ENCODE measurements around the gene POU2AF1.
A peak's percentile ranks its signal among the peaks of the same experiment; 100 is the strongest.
"Not testable (repeated sequence)": the region's sequence is repeated elsewhere in the genome, so short reads cannot be mapped to it uniquely, and the experiment has no call there.

POU2AF1 gene

DNA sequence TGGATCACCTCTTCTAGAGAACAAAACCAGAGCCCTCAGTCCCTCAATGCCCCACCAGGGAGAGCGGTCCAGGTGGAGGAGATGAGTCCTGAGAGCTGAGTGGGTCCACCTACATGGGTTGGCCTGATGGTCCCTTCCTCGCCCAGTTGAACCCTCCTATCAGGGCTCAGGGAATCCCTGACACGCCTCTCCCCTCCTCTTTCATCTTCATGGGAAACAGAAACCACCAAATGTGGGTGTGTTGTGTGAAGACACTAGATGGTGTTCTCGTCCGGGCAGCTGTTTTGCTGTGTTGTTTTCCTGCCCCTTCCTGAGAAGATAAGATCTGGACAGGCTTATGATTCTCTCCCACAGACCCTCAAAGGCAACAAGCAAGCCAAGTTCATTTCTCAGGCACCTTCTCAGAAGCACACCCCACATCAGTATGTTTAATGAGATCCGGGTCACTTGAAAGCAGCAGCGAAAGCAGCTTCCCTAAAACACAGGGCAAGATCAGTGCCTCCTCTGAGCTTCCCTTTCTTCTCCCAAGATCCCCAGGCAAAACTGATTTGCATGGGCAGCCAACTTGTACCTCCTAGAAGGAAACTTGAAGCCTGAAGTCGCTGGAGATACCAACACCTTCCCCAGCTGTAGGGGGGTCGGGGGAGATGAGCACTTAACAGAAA lies 35.3 kb upstream of the POU2AF1 start:
- no peaks in the 10 kb centered on the region for H3K9me3 Mint-ChIP-seq
- H3K4me1 Mint-ChIP-seq: peaks cover 35% of the 10 kb centered on the region
- H3K36me3 Mint-ChIP-seq: no peaks in the 10 kb centered on the region
- peak; percentile 9 for ATAC-seq
- DNase-seq (ENCODE audit: low spot score in 2 of 2): no peak
- H3K4me3 Mint-ChIP-seq: peak overlapping the region; percentile 12
- no peak overlapping the region for H3K27ac Mint-ChIP-seq

- peak; percentile 74 for ATAC-seq
- no peak overlapping the region for H3K27ac Mint-ChIP-seq
These were observed 34.8 kb upstream of the POU2AF1 start for GRCh38 chr11:111413849-111414248.

GRCh38 chr11:111412293-111412692 lies 33.2 kb upstream of the POU2AF1 start:
- H3K4me3 Mint-ChIP-seq: no peak overlapping the region
- no peaks in the 10 kb centered on the region for H3K36me3 Mint-ChIP-seq
- ATAC-seq (no peak), DNase-seq (ENCODE audit: low spot score in 2 of 2) (no peak)
- no peaks in the 10 kb centered on the region for H3K9me3 Mint-ChIP-seq
- no peak overlapping the region for H3K27ac Mint-ChIP-seq
- peaks cover 24% of the 10 kb centered on the region for H3K4me1 Mint-ChIP-seq

More at GRCh38 chr11:111413849-111414248, 34.8 kb upstream of the POU2AF1 start:
- Mint-ChIP-seq H3K4me1 (peaks cover 35% of the 10 kb centered on the region), H3K36me3 (no peaks in the 10 kb centered on the region), H3K9me3 (no peaks in the 10 kb centered on the region), H3K4me3 (peak overlapping the region; percentile 12)
- no peak for DNase-seq (ENCODE audit: low spot score in 2 of 2)

DNA sequence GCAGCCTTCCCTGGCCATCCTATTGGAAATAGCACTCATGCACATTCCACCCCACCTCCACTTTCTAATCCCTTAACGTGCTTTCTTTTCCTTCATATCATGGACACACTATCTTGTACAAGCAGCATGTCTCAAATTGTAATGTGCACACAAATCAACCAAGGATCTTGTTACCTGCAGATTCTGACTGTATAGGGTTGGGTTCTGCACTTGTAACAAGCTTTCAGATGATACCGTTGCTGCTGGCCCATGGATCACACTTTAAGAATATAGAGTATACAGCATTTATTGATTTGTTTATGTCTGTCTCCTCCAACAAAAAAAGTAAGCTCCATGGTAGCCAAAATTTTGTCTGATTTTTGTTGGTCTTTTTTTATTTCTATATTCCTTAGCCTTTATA lies 32.4 kb upstream of the POU2AF1 start:
- no peak overlapping the region for H3K27ac Mint-ChIP-seq
- ATAC-seq: no peak
- no peaks in the 10 kb centered on the region for H3K9me3 Mint-ChIP-seq
- DNase-seq (ENCODE audit: low spot score in 2 of 2): no peak
- H3K36me3 Mint-ChIP-seq: no peaks in the 10 kb centered on the region
- H3K4me1 Mint-ChIP-seq: peaks cover 18% of the 10 kb centered on the region
- no peak overlapping the region for H3K4me3 Mint-ChIP-seq

DNA sequence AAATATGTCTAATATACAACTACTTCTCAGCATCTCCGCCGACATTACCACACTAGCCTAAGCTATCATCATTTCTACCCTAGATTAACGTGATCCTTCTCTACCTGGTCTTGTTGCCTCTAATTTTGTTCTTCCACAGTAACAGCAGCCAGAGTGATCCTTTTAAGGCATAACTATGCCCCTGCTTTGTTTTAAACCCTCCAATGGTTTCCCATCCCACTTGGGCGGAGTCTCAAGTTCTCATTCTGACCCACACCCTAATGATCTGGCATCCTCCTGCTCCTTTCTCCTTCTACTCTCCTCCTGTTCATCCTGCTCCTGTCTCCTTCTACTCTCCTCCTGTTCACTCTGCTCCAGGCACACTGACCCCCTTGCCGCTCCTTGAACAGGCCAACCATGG lies 31.9 kb upstream of the POU2AF1 start:
- Mint-ChIP-seq H3K9me3 (no peaks in the 10 kb centered on the region), H3K4me3 (no peak overlapping the region), H3K4me1 (peaks cover 18% of the 10 kb centered on the region), H3K27ac (no peak overlapping the region), H3K36me3 (no peaks in the 10 kb centered on the region)
- ATAC-seq: no peak
- DNase-seq (ENCODE audit: low spot score in 2 of 2): no peak

DNA sequence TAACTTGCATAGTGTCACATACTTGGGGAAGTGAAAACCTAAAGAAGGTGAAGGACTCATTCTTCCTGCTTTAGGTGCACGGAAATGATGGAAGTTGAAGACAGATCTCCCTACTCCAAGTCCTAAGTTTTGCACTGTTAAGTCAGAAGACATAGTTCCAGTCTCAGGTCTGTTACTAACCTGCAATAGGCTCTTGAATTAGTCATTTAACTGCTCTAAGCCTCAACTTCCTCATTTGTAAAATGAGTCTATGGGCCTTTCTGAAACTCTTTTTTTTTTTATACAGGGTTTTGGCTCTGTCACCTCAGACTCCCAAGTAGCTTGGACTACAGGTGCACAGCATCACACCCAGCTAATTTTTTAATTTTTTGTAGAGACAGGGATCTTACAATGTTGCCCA lies 30.8 kb upstream of the POU2AF1 start:
- H3K27ac Mint-ChIP-seq: no peak overlapping the region
- no peaks in the 10 kb centered on the region for H3K36me3 Mint-ChIP-seq
- DNase-seq (ENCODE audit: low spot score in 2 of 2) (no peak), ATAC-seq (peak; percentile 45)
- H3K4me1 Mint-ChIP-seq: peaks cover 18% of the 10 kb centered on the region
- H3K4me3 Mint-ChIP-seq: no peak overlapping the region
- H3K9me3 Mint-ChIP-seq: no peaks in the 10 kb centered on the region

DNA sequence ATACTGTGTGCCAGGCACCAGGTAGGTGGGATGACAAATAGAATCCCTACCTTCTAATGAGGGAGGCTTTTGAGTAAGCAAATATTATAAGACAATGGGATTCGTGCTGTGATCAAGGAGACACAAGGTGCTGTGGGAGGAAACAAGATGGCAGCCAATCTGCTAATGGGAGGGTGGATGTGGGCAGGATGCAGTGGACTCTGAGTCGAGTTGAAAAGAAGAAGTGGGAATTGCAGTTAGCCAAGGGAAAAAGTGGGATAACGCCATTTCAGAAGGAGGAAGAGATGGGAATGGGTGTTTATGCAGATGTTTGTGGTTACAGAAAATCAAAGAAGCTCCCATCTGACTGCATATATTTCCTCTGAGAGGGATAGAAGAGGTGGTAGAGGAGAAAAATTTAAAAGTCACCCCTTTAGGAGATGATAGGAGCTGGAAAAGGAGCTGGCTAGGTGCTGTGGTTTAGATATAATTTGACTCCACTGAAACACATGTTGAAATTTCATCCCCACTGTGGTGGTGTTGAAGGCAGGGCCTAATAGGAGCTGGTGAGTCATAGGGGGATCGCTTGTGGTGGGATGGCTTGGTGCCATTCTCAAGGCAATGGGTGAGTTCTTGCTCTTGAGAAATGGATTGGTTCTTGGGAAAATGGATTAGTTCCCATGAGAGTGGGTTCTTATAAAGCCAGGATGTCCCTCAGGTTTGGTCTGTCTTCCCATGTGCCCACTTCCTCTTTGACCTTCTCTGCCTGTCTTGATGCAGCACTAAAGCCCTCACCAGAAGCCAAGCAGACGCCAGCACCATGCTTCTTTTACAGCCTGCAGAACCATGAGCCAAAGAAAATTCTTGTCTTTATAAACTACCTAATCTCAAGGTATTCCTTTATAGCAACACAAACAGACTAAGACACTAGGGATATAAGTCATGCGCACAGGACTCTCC lies 30.0 kb upstream of the POU2AF1 start:
- H3K4me1 Mint-ChIP-seq: peaks cover 9% of the 10 kb centered on the region
- no peaks in the 10 kb centered on the region for H3K36me3 Mint-ChIP-seq
- ATAC-seq (no peak), DNase-seq (ENCODE audit: low spot score in 2 of 2) (no peak)
- H3K9me3 Mint-ChIP-seq: no peaks in the 10 kb centered on the region
- H3K4me3 Mint-ChIP-seq: no peak overlapping the region
- no peak overlapping the region for H3K27ac Mint-ChIP-seq

DNA sequence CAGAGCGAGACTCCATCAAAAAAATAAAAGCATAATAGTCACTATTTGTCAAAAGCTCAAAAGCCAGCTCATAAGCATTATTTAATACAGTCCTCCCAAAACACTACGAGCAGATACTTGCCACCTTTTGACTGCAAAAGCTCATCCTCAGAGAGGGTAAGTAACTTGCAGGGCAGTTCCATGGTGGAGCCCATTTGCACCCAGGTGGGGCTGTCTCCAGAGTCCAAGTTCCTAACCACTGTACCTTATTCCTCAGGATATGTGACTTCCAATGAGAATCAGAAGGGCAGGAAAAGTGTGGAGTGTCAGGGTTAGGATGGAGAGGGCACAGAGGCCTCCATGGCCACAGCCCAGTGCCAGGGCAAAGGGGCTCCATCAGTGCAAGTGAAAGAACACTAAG lies 28.6 kb upstream of the POU2AF1 start:
- Mint-ChIP-seq H3K4me1 (peaks cover 4% of the 10 kb centered on the region), H3K36me3 (no peaks in the 10 kb centered on the region), H3K27ac (no peak overlapping the region), H3K9me3 (no peaks in the 10 kb centered on the region), H3K4me3 (no peak overlapping the region)
- no peak for ATAC-seq
- no peak for DNase-seq (ENCODE audit: low spot score in 2 of 2)

- DNase-seq (ENCODE audit: low spot score in 2 of 2) (no peak), ATAC-seq (no peak)
- Mint-ChIP-seq H3K36me3 (no peaks in the 10 kb centered on the region), H3K9me3 (no peaks in the 10 kb centered on the region), H3K27ac (no peak overlapping the region), H3K4me1 (no peaks in the 10 kb centered on the region), H3K4me3 (no peak overlapping the region)
These were observed 27.5 kb upstream of the POU2AF1 start for GRCh38 chr11:111406589-111406988.

DNA sequence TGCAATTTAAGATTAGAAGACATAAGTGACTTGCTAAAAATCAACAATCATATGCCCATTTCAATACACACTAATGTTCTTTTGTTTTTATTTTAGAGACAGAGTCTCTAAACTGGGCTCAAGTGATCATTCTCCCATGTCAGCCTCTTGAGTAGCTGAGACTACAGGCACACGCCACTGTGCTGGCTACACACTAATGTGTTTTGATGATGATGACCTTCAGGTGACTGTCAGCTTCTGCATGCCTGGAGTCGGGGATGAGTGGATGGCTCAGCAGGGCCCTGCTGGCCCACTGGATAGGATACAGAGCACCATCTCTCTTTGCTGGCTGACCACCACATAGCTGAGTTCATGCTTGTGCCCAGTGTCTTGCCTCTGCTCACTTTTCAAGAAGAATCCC lies 27.0 kb upstream of the POU2AF1 start:
- ATAC-seq (no peak), DNase-seq (ENCODE audit: low spot score in 2 of 2) (no peak)
- H3K36me3 Mint-ChIP-seq: no peaks in the 10 kb centered on the region
- no peak overlapping the region for H3K27ac Mint-ChIP-seq
- no peaks in the 10 kb centered on the region for H3K4me1 Mint-ChIP-seq
- no peaks in the 10 kb centered on the region for H3K9me3 Mint-ChIP-seq
- H3K4me3 Mint-ChIP-seq: no peak overlapping the region

DNA sequence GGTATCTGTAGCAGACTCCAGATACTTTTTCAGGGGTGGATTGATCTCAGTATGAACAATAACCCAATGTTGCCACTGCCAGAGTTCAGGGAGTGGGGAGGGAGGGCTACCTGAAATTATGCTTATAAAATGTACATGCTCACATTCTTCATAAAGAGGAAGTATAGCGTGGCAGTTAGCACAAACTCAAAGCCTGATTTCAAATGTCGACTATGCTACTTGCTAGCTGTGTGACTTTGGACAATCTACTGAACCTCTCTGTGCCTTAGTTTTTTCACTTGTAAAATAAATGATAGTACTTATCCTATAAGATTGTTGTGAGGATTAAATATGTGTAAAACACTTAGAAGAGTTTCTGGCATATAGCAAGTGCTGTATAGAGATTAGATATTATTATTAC lies 26.5 kb upstream of the POU2AF1 start:
- DNase-seq (ENCODE audit: low spot score in 2 of 2) (no peak), ATAC-seq (no peak)
- no peaks in the 10 kb centered on the region for H3K36me3 Mint-ChIP-seq
- no peak overlapping the region for H3K4me3 Mint-ChIP-seq
- no peaks in the 10 kb centered on the region for H3K4me1 Mint-ChIP-seq
- no peaks in the 10 kb centered on the region for H3K9me3 Mint-ChIP-seq
- H3K27ac Mint-ChIP-seq: no peak overlapping the region

DNA sequence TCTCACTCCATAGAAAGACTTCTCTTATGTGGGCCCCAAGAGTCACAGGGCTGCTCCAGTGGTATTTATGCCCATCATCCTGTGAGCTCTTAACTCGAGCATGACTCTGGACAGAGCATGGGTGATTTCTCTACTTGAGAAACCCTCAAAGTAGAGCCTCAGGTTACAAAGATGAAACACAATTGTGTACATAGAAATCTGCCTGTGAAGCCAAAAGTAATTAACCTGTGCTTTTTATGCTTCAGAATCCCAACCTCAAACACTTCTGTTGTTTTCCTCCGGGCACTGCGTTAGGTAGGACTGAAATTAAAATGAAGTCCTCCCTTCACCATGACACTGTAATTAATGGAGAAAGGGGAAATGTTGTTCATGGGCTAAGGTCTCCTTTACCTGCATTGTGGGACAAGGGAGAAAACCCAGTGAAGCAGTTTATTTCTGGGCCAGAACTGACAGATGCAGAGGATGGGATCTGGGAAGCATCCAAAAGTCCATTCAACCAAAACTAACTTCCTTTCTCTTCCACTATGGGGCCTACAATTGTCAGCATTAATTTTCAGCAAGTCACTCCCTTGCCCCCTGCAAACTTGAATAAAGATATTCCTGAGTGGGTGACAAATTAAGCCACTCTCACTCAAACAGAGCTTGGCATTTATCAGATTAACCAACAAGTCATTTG lies 24.1 kb upstream of the POU2AF1 start:
- H3K9me3 Mint-ChIP-seq: no peaks in the 10 kb centered on the region
- DNase-seq (ENCODE audit: low spot score in 2 of 2) (no peak), ATAC-seq (no peak)
- no peak overlapping the region for H3K27ac Mint-ChIP-seq
- H3K4me1 Mint-ChIP-seq: no peaks in the 10 kb centered on the region
- no peaks in the 10 kb centered on the region for H3K36me3 Mint-ChIP-seq
- H3K4me3 Mint-ChIP-seq: no peak overlapping the region

- H3K4me3 Mint-ChIP-seq: no peak overlapping the region
- ATAC-seq: no peak
- H3K9me3 Mint-ChIP-seq: no peaks in the 10 kb centered on the region
- no peak for DNase-seq (ENCODE audit: low spot score in 2 of 2)
- H3K4me1 Mint-ChIP-seq: no peaks in the 10 kb centered on the region
- H3K27ac Mint-ChIP-seq: no peak overlapping the region
- no peaks in the 10 kb centered on the region for H3K36me3 Mint-ChIP-seq
These were observed 23.3 kb upstream of the POU2AF1 start for GRCh38 chr11:111402411-111402810.

GRCh38 chr11:111401957-111402356 lies 22.9 kb upstream of the POU2AF1 start:
- not testable (repeated sequence) for DNase-seq (ENCODE audit: low spot score in 2 of 2); H3K4me3 Mint-ChIP-seq; H3K27ac Mint-ChIP-seq

GRCh38 chr11:111400595-111400994 lies 21.5 kb upstream of the POU2AF1 start:
- Mint-ChIP-seq H3K4me3 (no peak overlapping the region), H3K36me3 (no peaks in the 10 kb centered on the region), H3K4me1 (no peaks in the 10 kb centered on the region), H3K27ac (no peak overlapping the region), H3K9me3 (no peaks in the 10 kb centered on the region)
- DNase-seq (ENCODE audit: low spot score in 2 of 2) (no peak), ATAC-seq (peak; percentile 51)

More at GRCh38 chr11:111401957-111402356, 22.9 kb upstream of the POU2AF1 start:
- H3K4me1 Mint-ChIP-seq, H3K9me3 Mint-ChIP-seq, ATAC-seq, H3K36me3 Mint-ChIP-seq: not testable (repeated sequence)
